ENCODE data around the gene KCNE4. TPM values are rescaled to one million over a fixed set of nuclear protein-coding genes. Genes with fewer than 3 reads are reported as not detected.

KCNE4 gene
- total RNA-seq, 1 donor from 2014 or later = not detected

DNA sequence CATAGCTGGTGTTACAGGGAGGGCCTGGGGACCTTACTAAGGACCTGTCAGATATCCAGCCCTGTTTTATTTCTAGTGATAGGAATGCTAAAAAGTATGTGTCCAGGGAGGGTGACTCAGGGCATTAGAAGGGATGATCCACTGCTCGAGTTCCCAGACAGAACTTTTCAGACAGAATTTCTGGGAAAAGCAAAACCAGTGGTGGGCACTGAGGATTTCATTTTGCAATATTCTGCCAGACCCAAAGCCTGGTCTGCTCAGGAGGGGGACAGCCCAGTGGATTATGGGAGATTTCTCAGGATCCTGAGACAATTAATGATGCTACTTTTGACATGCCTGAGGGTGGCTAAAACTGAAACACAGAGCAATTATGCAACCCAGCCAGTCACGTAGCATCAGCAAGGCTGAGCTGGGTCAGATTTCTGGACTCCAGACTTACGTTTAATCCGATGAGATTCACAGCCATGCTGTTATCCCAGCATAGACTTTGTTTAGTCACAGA, 4.7 kb upstream of the KCNE4 start:
- H3K27ac Mint-ChIP-seq (ENCODE audit: unreplicated experiment) = no peak overlapping the region
- no peaks in the 10 kb centered on the region for H3K27me3 Mint-ChIP-seq (ENCODE audit: unreplicated experiment)

GRCh38 chr2:223048519-223048918, 3.5 kb upstream of the KCNE4 start:
- no peak for TF ChIP-seq CTCF (IDR thresholded peaks at IDR 0.05; ENCODE audit: partially characterized antibody, unreplicated experiment)
- Mint-ChIP-seq H3K27ac (ENCODE audit: unreplicated experiment) (no peak overlapping the region), H3K27me3 (ENCODE audit: unreplicated experiment) (no peaks in the 10 kb centered on the region), H3K9me3 (ENCODE audit: unreplicated experiment) (peaks cover 2% of the 10 kb centered on the region), H3K4me1 (ENCODE audit: low read depth, unreplicated experiment) (peaks cover 4% of the 10 kb centered on the region), H3K4me3 (ENCODE audit: unreplicated experiment) (no peak overlapping the region), H3K36me3 (ENCODE audit: unreplicated experiment) (no peaks in the 10 kb centered on the region)
- DNase-seq = no peak

More for the DNA sequence above, 4.7 kb upstream of the KCNE4 start:
- H3K9me3 Mint-ChIP-seq (ENCODE audit: unreplicated experiment) = peaks cover 2% of the 10 kb centered on the region
- H3K4me3 Mint-ChIP-seq (ENCODE audit: unreplicated experiment) = no peak overlapping the region
- TF ChIP-seq CTCF (IDR thresholded peaks at IDR 0.05; ENCODE audit: partially characterized antibody, unreplicated experiment) = no peak
- DNase-seq = no peak
- peaks cover 4% of the 10 kb centered on the region for H3K4me1 Mint-ChIP-seq (ENCODE audit: low read depth, unreplicated experiment)
- H3K36me3 Mint-ChIP-seq (ENCODE audit: unreplicated experiment) = no peaks in the 10 kb centered on the region

- Mint-ChIP-seq H3K4me1 (ENCODE audit: low read depth, unreplicated experiment) (peaks cover 4% of the 10 kb centered on the region), H3K36me3 (ENCODE audit: unreplicated experiment) (no peaks in the 10 kb centered on the region), H3K27ac (ENCODE audit: unreplicated experiment) (no peak overlapping the region)
Observed at GRCh38 chr2:223049356-223049755, 2.6 kb upstream of the KCNE4 start.

GRCh38 chr2:223050188-223050587, 1.8 kb upstream of the KCNE4 start:
- no peak overlapping the region for H3K4me3 Mint-ChIP-seq (ENCODE audit: unreplicated experiment)
- TF ChIP-seq CTCF (IDR thresholded peaks at IDR 0.05; ENCODE audit: partially characterized antibody, unreplicated experiment) = no peak
- peaks cover 4% of the 10 kb centered on the region for H3K4me1 Mint-ChIP-seq (ENCODE audit: low read depth, unreplicated experiment)
- H3K36me3 Mint-ChIP-seq (ENCODE audit: unreplicated experiment) = no peaks in the 10 kb centered on the region
- no peaks in the 10 kb centered on the region for H3K27me3 Mint-ChIP-seq (ENCODE audit: unreplicated experiment)
- no peak overlapping the region for H3K27ac Mint-ChIP-seq (ENCODE audit: unreplicated experiment)
- DNase-seq = no peak
- peaks cover 2% of the 10 kb centered on the region for H3K9me3 Mint-ChIP-seq (ENCODE audit: unreplicated experiment)

More at GRCh38 chr2:223049356-223049755, 2.6 kb upstream of the KCNE4 start:
- Mint-ChIP-seq H3K27me3 (ENCODE audit: unreplicated experiment) (no peaks in the 10 kb centered on the region), H3K4me3 (ENCODE audit: unreplicated experiment) (no peak overlapping the region), H3K9me3 (ENCODE audit: unreplicated experiment) (peaks cover 2% of the 10 kb centered on the region)
- DNase-seq = no peak
- no peak for TF ChIP-seq CTCF (IDR thresholded peaks at IDR 0.05; ENCODE audit: partially characterized antibody, unreplicated experiment)

DNA sequence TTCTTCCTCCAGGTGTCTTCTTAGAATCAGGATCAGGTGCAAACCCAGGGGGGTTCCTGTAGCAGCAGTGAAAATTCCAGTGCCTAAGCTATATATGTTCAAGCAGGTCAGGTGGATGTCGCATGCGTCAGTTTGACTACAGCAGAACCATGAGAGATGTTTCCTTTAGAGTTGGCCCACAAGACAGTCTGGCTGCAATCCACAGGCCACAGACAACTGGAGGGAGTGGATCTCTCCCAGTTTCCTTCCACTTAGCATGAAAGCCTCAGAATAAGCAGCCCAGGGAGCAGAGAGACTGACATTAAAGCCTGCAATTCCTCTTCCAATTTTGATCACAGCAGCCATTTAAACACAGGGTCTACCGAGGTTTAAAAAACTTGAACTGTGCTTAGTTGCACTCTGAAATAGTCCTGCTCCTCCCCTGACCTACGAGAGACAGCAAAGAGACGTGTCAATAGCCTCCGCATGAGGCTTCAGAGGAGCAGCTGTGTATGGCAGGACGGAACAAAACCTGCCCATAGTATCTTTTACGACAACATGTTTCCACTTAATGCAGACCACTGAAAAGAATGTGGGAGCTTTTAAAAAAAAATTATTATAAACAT, 988 bp upstream of the KCNE4 start:
- Mint-ChIP-seq H3K36me3 (ENCODE audit: unreplicated experiment) (no peaks in the 10 kb centered on the region), H3K4me3 (ENCODE audit: unreplicated experiment) (no peak overlapping the region), H3K4me1 (ENCODE audit: low read depth, unreplicated experiment) (peaks cover 4% of the 10 kb centered on the region), H3K27ac (ENCODE audit: unreplicated experiment) (no peak overlapping the region), H3K27me3 (ENCODE audit: unreplicated experiment) (no peaks in the 10 kb centered on the region), H3K9me3 (ENCODE audit: unreplicated experiment) (peaks cover 2% of the 10 kb centered on the region)
- no peak for TF ChIP-seq CTCF (IDR thresholded peaks at IDR 0.05; ENCODE audit: partially characterized antibody, unreplicated experiment)
- DNase-seq = no peak
